Immature natural killer cell (primary cell): Measurements from ENCODE around the gene TRIM51. TPM values are rescaled to one million over a fixed set of nuclear protein-coding genes. Genes with fewer than 3 reads are reported as not detected.
"Not testable (repeated sequence)": the region's sequence is repeated elsewhere in the genome, so short reads cannot be mapped to it uniquely, and the experiment has no call there.

Source experiments
- DNase-seq, 3 donors: peaks; one replicate each; pipeline ENCODE4 v3.0.0; 2022; ENCODE audit warnings: mixed read lengths in 1 of 3
- H3K27ac Mint-ChIP-seq, 6 donors: one replicate each; pipeline ENCODE4 v1.8.0; 2020; ENCODE audit warnings: mixed read lengths in 6 of 6, mild to moderate bottlenecking in 5 of 6, inconsistent platforms in 4 of 6, moderate library complexity in 3 of 6
- H3K27me3 Mint-ChIP-seq, 3 donors: one replicate each; pipeline ENCODE4 v1.8.0; 2020 to 2021; ENCODE audit warnings: low read depth in 3 of 3, mild to moderate bottlenecking in 3 of 3, mixed read lengths in 3 of 3, moderate library complexity in 3 of 3, inconsistent platforms in 1 of 3
- H3K36me3 Mint-ChIP-seq, 3 donors: one replicate each; pipeline ENCODE4 v1.8.0; 2020; ENCODE audit warnings: mixed read lengths in 3 of 3, inconsistent platforms in 2 of 3, mild to moderate bottlenecking in 2 of 3
- H3K4me1 Mint-ChIP-seq, 2 donors: one replicate each; pipeline ENCODE4 v1.8.0; 2020; ENCODE audit warnings: inconsistent platforms in 2 of 2, mild to moderate bottlenecking in 2 of 2, mixed read lengths in 2 of 2, moderate library complexity in 1 of 2
- H3K4me3 Mint-ChIP-seq, 5 donors: one replicate each; pipeline ENCODE4 v1.8.0; 2020; ENCODE audit warnings: mild to moderate bottlenecking in 5 of 5, mixed read lengths in 5 of 5, inconsistent platforms in 3 of 5, moderate library complexity in 3 of 5
- H3K9me3 Mint-ChIP-seq, 6 donors: one replicate each; pipeline ENCODE4 v1.8.0; 2020; ENCODE audit warnings: mild to moderate bottlenecking in 6 of 6, mixed read lengths in 6 of 6, inconsistent platforms in 4 of 6, moderate library complexity in 3 of 6
- polyA plus RNA-seq, 3 donors: library from polyadenylated mRNA; unstranded; fragments of 300-500 nt; fragmentation: Illumina TruSeq; gene quantifications; one replicate each; pipeline ENCODE4 v1.2.3, GENCODE V29; 2021

TRIM51 gene
- not detected for polyA plus RNA-seq

- not testable (repeated sequence) for H3K27ac Mint-ChIP-seq, H3K36me3 Mint-ChIP-seq, DNase-seq, H3K4me3 Mint-ChIP-seq, H3K4me1 Mint-ChIP-seq, H3K27me3 Mint-ChIP-seq
- H3K9me3 Mint-ChIP-seq: peaks cover 4 to 39% (median 27%) of the 10 kb centered on the region in 6 donors
Measured at GRCh38 chr11:55882997-55883396, at the start of gene TRIM51. TRIM51 (plus strand) TSS chr11:55883297; CDS start chr11:55885429, 2,132 bp downstream.

- DNase-seq: no peak
- no peaks in the 10 kb centered on the region for H3K27me3 Mint-ChIP-seq
- no peaks in the 10 kb centered on the region for H3K4me1 Mint-ChIP-seq
- peaks cover 17 to 35% (median 27%) of the 10 kb centered on the region in 6 donors for H3K9me3 Mint-ChIP-seq
- H3K36me3 Mint-ChIP-seq: no peaks in the 10 kb centered on the region
- H3K4me3 Mint-ChIP-seq: no peak within 1 kb of the TSS
- H3K27ac Mint-ChIP-seq: no peak within 1 kb of the TSS
Measured at GRCh38 chr11:55838452-55838851, 44.6 kb upstream of the TRIM51 start, which contains the start of gene OR5D16. OR5D16 (plus strand) TSS chr11:55838752; CDS start chr11:55838752, 0 bp downstream.

DNA sequence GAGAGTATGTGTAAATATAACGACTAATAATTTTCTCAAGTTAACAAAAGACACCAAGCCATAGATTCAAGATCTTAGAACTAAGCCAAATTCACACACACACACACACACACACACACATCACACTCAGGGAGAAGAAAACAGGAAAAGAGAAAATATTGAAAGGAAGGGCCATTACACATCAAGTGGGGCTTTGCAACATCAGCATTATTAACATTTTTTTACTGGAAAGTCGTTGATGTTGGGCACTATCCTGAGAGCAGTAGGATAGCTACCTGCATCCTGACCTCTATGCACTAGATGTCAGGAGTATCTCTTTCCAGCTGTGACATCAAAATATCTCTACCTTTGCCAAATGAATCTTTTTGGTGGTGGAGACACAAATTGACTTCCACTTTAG, 35.6 kb upstream of the TRIM51 start:
- Mint-ChIP-seq H3K27me3 (peaks cover 0 to 1% (median 0%) of the 10 kb centered on the region in 3 donors), H3K4me1 (no peaks in the 10 kb centered on the region), H3K9me3 (peaks cover 14 to 50% (median 24%) of the 10 kb centered on the region in 6 donors), H3K27ac (no peak overlapping the region), H3K4me3 (no peak overlapping the region), H3K36me3 (no peaks in the 10 kb centered on the region)
- DNase-seq: no peak

DNA sequence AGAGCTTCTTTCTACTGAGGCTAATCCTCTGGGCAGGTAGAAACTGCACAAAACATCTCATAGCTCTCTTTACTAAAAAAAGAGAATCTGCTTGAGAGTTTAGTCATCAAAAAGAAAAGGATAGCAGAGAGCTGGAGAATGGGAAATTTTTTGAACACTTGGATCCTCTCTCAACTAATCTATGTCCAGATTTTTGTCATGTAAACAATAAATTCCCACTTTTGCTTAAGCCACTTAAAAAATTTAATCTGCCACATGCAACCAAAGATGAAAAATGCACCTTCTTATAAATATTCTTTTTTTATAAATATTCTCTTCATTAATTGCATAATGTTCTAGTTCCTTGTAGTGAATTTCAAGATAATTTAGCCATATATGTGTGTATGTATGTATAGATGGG, 34.1 kb upstream of the TRIM51 start:
- Mint-ChIP-seq H3K36me3 (no peaks in the 10 kb centered on the region), H3K27me3 (peaks cover 0 to 1% (median 0%) of the 10 kb centered on the region in 3 donors), H3K4me3 (no peak overlapping the region), H3K9me3 (peaks cover 21 to 56% (median 29%) of the 10 kb centered on the region in 6 donors), H3K27ac (no peak overlapping the region), H3K4me1 (no peaks in the 10 kb centered on the region)
- no peak for DNase-seq

- no peak for DNase-seq
- peaks cover 18 to 49% (median 26%) of the 10 kb centered on the region in 6 donors for H3K9me3 Mint-ChIP-seq
- H3K4me3 Mint-ChIP-seq: no peak overlapping the region
Measured at GRCh38 chr11:55852141-55852540, 31.0 kb upstream of the TRIM51 start.

DNA sequence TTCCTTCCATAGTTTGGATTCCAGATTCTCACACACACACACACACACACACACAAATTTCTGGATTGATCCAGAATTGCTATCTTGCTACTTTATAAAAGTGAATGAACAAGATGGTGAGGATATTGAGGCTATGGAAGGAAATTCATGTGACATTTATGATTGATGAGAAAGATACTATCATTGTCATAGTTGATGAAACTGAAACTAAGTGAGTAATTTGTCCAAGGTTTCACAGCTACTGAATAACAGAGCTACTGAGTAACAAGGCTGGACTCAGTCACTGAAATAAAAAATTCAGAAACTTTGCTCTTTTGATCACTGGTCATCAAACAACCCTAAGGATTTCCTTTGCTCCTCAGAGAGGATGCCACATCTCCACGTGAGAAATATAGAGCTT, 28.4 kb upstream of the TRIM51 start:
- no peaks in the 10 kb centered on the region for H3K27me3 Mint-ChIP-seq
- no peak for DNase-seq
- no peak overlapping the region for H3K4me3 Mint-ChIP-seq
- H3K27ac Mint-ChIP-seq: no peak overlapping the region
- H3K4me1 Mint-ChIP-seq: no peaks in the 10 kb centered on the region
- H3K36me3 Mint-ChIP-seq: no peaks in the 10 kb centered on the region
- peaks cover 16 to 62% (median 28%) of the 10 kb centered on the region in 6 donors for H3K9me3 Mint-ChIP-seq

More at GRCh38 chr11:55852141-55852540, 31.0 kb upstream of the TRIM51 start:
- no peaks in the 10 kb centered on the region for H3K4me1 Mint-ChIP-seq
- H3K27me3 Mint-ChIP-seq: peaks cover 0 to 1% (median 0%) of the 10 kb centered on the region in 3 donors
- no peaks in the 10 kb centered on the region for H3K36me3 Mint-ChIP-seq
- H3K27ac Mint-ChIP-seq: no peak overlapping the region

GRCh38 chr11:55867354-55867753, 15.7 kb upstream of the TRIM51 start:
- not testable (repeated sequence) for H3K4me1 Mint-ChIP-seq, H3K4me3 Mint-ChIP-seq, H3K27me3 Mint-ChIP-seq, H3K27ac Mint-ChIP-seq, H3K36me3 Mint-ChIP-seq, DNase-seq
- H3K9me3 Mint-ChIP-seq: peaks cover 16 to 38% (median 28%) of the 10 kb centered on the region in 6 donors

DNA sequence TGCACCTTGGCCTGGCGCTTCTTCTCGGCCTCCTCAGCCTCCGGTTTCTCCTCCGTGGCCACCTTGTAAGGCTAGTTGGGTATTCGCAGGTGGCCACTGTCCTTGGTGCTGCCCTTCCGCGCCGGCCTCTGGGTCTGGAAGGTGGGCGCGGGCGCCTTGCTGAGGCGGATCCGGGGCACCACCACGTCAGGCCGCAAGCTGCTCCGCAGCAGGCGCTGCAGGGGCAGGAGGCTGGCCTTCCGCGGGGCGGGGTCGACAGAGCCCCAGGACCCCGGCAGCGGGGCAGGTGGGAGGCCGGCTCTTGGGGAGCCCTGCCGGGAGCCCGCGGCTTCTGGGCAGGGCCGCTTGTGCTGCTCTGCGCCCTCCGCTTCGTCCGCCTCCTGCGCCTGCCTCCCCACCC, 10.4 kb upstream of the TRIM51 start:
- DNase-seq, H3K36me3 Mint-ChIP-seq, H3K27me3 Mint-ChIP-seq, H3K27ac Mint-ChIP-seq, H3K4me3 Mint-ChIP-seq, H3K4me1 Mint-ChIP-seq: not testable (repeated sequence)
- H3K9me3 Mint-ChIP-seq: peaks cover 10 to 30% (median 25%) of the 10 kb centered on the region in 6 donors

DNA sequence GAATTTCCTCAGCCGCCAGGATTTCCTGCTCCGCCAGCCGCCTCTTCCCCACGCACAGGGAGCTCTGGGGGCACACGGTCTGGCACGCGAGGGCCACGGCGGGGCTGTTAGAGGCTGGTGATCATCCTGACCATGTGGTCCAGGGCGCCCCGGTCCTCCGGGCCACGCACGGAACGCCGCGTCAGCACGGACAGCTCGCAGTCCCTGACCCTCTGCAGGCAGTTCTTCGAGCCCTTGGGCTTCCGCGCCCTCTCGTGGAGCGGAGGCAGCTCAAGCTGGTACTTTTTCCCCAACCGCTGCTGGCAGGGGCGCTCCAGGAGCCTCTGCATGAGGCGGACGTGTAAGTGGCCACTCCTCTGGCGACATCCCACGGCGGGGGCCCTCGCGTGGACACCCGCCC, 10.0 kb upstream of the TRIM51 start:
- H3K4me1 Mint-ChIP-seq, H3K27me3 Mint-ChIP-seq, DNase-seq, H3K27ac Mint-ChIP-seq, H3K4me3 Mint-ChIP-seq, H3K36me3 Mint-ChIP-seq: not testable (repeated sequence)
- peaks cover 8 to 31% (median 27%) of the 10 kb centered on the region in 6 donors for H3K9me3 Mint-ChIP-seq

GRCh38 chr11:55884995-55885394, 1.9 kb downstream of the TRIM51 start:
- H3K4me1 Mint-ChIP-seq, H3K4me3 Mint-ChIP-seq, DNase-seq, H3K27me3 Mint-ChIP-seq, H3K27ac Mint-ChIP-seq, H3K36me3 Mint-ChIP-seq: not testable (repeated sequence)
- H3K9me3 Mint-ChIP-seq: peaks cover 4 to 41% (median 24%) of the 10 kb centered on the region in 6 donors

GRCh38 chr11:55885481-55885880, 2.4 kb downstream of the TRIM51 start:
- not testable (repeated sequence) for H3K27me3 Mint-ChIP-seq, H3K4me1 Mint-ChIP-seq, H3K4me3 Mint-ChIP-seq, H3K27ac Mint-ChIP-seq, DNase-seq, H3K36me3 Mint-ChIP-seq
- peaks cover 4 to 41% (median 24%) of the 10 kb centered on the region in 6 donors for H3K9me3 Mint-ChIP-seq

DNA sequence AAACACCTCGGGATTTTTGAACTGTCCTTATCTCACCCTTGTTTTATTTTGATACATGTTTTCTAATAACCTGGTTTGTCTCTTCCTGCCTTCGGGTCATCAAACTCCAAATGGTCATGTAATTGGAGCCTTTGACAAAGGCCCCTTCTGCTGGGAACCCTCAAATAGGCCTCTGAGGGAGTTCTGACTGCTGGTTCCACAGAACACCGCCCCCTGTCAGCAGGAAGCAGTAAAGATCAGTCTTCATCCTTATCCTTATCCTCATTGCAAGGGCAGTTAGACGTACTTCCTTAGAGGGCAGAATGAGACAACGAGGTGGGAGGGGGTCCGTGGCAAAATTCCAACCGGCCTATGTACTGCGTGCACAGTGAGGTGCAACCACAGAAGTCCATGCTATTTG, 12.1 kb downstream of the TRIM51 start:
- H3K27me3 Mint-ChIP-seq: no peaks in the 10 kb centered on the region
- H3K9me3 Mint-ChIP-seq: peaks cover 9 to 43% (median 22%) of the 10 kb centered on the region in 6 donors

DNA sequence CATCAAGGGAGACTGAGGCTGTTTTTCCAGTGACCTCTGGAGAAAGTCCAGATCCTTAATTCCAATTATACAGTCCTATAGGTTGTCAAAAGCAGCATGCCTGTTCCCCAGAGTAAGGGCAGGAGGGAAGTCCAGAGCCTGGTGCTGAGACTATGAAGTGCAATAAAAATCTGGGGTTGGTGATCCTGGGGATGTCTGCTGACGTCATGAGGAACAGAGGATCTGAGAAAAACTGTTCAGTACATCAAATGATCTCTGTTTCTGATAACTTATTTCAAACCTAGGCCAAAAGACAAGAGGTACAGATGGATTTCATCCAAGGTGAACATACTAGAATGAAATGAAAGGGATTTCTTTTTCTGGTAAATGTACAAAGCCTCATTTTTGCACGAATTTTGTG, 19.2 kb downstream of the TRIM51 start:
- no peaks in the 10 kb centered on the region for H3K4me1 Mint-ChIP-seq
- no peak overlapping the region for H3K4me3 Mint-ChIP-seq
- H3K27me3 Mint-ChIP-seq: no peaks in the 10 kb centered on the region
- peaks cover 8 to 42% (median 19%) of the 10 kb centered on the region in 6 donors for H3K9me3 Mint-ChIP-seq
- H3K36me3 Mint-ChIP-seq: no peaks in the 10 kb centered on the region
- no peak for DNase-seq
- no peak overlapping the region for H3K27ac Mint-ChIP-seq

More for the DNA sequence above, 12.1 kb downstream of the TRIM51 start:
- no peaks in the 10 kb centered on the region for H3K4me1 Mint-ChIP-seq
- H3K4me3 Mint-ChIP-seq: no peak overlapping the region
- no peak for DNase-seq
- peaks cover 0 to 4% (median 0%) of the 10 kb centered on the region in 3 donors for H3K36me3 Mint-ChIP-seq
- H3K27ac Mint-ChIP-seq: no peak overlapping the region

DNA sequence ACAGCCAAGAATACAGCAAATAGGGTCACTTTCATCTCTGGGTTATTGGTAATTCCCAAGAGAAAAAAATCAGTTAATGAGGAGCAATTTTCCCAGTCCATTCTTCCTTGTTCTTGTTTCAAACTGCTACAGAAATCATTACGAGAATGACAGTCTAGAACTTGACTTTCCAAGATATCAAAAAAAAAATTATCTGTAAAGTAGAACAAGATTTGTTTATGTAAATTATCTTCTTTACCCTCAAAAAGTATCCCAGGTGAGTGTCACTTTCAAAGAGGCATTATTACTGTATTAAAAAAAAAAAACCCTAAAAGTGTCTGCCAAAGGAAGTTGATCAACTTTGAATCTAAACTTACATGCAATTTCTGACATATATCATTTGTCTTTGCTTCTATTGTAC, 31.4 kb downstream of the TRIM51 start, which contains the start of gene OR5W2:
Gene OR5W2, minus strand, starts transcription at position 101 of the 400 bp plus-strand sequence. Its CDS starts 0 bp downstream, at position 101.
- no peak within 1 kb of the TSS for H3K27ac Mint-ChIP-seq
- no peak for DNase-seq

DNA sequence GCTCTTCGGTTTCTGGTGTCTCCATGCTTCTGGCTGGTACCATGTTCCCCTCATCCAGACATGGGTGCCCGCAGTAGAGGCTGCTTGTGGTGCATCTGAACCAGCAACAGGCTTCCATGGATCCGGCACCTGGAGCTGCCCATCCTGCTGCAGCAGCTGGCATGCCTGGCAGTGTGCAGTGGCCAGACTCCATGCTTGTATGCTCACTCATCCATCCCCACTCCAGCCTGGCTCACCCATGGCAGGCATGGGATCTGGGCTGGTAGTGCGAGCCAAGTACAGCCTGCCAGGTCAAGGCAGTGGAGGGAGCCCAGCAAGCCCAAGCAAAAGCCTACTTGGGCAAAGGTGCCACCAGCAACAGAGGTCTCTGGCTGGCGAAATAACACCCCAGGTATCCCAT, 37.4 kb downstream of the TRIM51 start:
- Mint-ChIP-seq H3K36me3 (no peaks in the 10 kb centered on the region), H3K27me3 (peaks cover 0 to 2% (median 0%) of the 10 kb centered on the region in 3 donors), H3K27ac (no peak overlapping the region), H3K4me3 (no peak overlapping the region), H3K4me1 (no peaks in the 10 kb centered on the region), H3K9me3 (peaks cover 2 to 67% (median 31%) of the 10 kb centered on the region in 6 donors)
- DNase-seq: no peak

More for the DNA sequence above, 31.4 kb downstream of the TRIM51 start, which contains the start of gene OR5W2:
- Mint-ChIP-seq H3K4me3 (no peak within 1 kb of the TSS), H3K9me3 (peaks cover 7 to 62% (median 18%) of the 10 kb centered on the region in 6 donors), H3K36me3 (no peaks in the 10 kb centered on the region), H3K4me1 (no peaks in the 10 kb centered on the region), H3K27me3 (peaks cover 0 to 2% (median 0%) of the 10 kb centered on the region in 3 donors)
